Progenitor cell of endocrine pancreas (in vitro differentiated cells): ENCODE measurements around the gene VPS26C. TPM values are rescaled to one million over a fixed set of nuclear protein-coding genes. Genes with fewer than 3 reads are reported as not detected.

Source experiments
- DNase-seq: peaks from one replicate; pipeline ENCODE4 v3.0.0; 2021; ENCODE audit warnings: low spot score; ENCODE audit not compliant: unreplicated experiment
- H3K27ac Mint-ChIP-seq: 2 replicates; pipeline ENCODE4 v1.8.0; 2021; ENCODE audit warnings: mild to moderate bottlenecking, moderate library complexity, mixed read lengths
- H3K27me3 Mint-ChIP-seq: 2 replicates; pipeline ENCODE4 v1.8.0; 2021; ENCODE audit warnings: mixed read lengths
- H3K36me3 Mint-ChIP-seq: 2 replicates; pipeline ENCODE4 v1.8.0; 2022; ENCODE audit warnings: mixed read lengths; ENCODE audit not compliant: insufficient read depth
- H3K4me1 Mint-ChIP-seq: 2 replicates; pipeline ENCODE4 v1.8.0; 2021; ENCODE audit warnings: low read depth, mixed read lengths
- H3K4me3 Mint-ChIP-seq: 2 replicates; pipeline ENCODE4 v1.8.0; 2021; ENCODE audit warnings: low read depth, mild to moderate bottlenecking, moderate library complexity, mixed read lengths
- H3K9me3 Mint-ChIP-seq: 2 replicates; pipeline ENCODE4 v1.8.0; 2021; ENCODE audit warnings: low read depth, mixed read lengths
- total RNA-seq: library from RNA; stranded (reverse); gene quantifications from 2 replicates; pipeline ENCODE4 v1.2.1, GENCODE V29; 2021
- TF ChIP-seq, protein P1 (sequence below): fragments of 200-600 bp; sonication (generic); IDR thresholded peaks from one replicate; pipeline ENCODE4 v1.5.0; 2021; ENCODE audit warnings: antibody characterized with exemption, mild to moderate bottlenecking; ENCODE audit not compliant: unreplicated experiment

The VPS26C gene
- total RNA-seq, 1 donor from 2014 or later = 38.7 TPM

DNA sequence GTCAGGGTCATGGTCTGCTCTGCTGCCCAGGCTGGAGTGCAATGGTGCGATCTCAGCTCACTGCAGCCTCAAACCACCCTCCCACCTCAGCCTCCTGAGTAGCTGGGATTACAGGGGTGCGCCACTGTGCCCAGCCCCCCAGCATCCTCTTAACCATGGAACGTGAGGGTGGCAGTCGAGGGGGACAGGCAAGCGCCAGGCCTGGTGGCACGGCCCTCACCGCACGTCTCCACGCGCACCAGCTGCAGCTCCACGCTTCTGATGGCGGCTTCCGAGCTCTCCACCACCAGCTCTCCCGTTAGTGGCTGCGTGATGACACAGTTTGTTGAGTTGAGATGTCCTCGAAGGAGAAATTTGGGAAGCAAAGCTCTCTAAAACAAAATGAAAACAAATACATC is 39.1 kb downstream of the VPS26C start:
- Mint-ChIP-seq H3K4me3 (no peak overlapping the region), H3K27me3 (peaks cover 20% of the 10 kb centered on the region), H3K9me3 (no peaks in the 10 kb centered on the region), H3K4me1 (peaks cover 12% of the 10 kb centered on the region), H3K36me3 (peaks cover 63% of the 10 kb centered on the region), H3K27ac (no peak overlapping the region)
- DNase-seq = no peak
- TF ChIP-seq, protein P1, sequence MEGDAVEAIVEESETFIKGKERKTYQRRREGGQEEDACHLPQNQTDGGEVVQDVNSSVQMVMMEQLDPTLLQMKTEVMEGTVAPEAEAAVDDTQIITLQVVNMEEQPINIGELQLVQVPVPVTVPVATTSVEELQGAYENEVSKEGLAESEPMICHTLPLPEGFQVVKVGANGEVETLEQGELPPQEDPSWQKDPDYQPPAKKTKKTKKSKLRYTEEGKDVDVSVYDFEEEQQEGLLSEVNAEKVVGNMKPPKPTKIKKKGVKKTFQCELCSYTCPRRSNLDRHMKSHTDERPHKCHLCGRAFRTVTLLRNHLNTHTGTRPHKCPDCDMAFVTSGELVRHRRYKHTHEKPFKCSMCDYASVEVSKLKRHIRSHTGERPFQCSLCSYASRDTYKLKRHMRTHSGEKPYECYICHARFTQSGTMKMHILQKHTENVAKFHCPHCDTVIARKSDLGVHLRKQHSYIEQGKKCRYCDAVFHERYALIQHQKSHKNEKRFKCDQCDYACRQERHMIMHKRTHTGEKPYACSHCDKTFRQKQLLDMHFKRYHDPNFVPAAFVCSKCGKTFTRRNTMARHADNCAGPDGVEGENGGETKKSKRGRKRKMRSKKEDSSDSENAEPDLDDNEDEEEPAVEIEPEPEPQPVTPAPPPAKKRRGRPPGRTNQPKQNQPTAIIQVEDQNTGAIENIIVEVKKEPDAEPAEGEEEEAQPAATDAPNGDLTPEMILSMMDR = no peak

DNA sequence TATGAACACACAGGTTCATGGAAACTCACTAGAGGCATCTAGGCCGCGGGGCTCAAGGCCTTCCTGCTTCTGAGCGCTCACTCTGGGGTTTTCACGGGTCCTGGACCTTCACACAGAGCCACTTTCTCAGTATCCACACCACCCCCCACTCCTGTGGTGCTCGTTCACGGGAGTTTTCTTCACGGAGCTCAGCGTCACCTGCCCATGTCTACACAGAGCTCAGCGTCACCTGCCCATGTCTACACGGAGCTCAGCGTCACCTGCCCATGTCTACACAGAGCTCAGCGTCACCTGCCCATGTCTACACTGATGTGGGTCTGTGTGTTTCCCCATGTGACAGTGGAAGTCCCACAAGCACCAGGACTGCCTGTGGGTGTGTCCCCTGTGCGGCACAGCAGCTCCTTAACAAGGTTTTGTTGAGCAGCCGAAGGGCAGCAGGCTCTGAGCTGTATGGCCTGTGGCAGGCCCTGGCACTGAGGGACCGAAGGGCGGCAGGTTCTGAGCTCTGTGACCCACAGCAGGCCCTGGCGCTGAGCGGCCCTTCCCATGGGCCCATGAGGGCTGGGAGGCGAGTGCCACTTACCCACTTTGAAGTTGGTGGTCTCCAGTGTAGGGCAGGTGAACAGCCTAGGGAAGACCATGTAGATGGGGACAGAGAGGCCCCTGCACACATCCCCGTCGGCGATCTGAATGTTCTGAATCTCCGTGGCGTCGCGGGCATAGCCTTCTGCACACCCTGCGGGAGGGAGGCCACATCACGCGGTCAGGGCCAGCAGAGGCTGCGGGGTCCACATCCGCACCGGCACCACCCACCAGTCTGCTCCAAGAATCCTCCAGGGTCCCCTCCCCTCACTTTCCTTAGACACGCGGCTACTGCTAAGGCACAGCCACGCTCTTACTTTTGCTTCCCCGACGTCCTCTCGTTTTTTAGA is 39.8 kb downstream of the VPS26C start:
- Mint-ChIP-seq H3K27ac (no peak overlapping the region), H3K27me3 (peaks cover 13% of the 10 kb centered on the region), H3K4me3 (no peak overlapping the region), H3K36me3 (peaks cover 60% of the 10 kb centered on the region), H3K4me1 (peaks cover 12% of the 10 kb centered on the region), H3K9me3 (no peaks in the 10 kb centered on the region)
- TF ChIP-seq, protein P1 = no peak
- no peak for DNase-seq

DNA sequence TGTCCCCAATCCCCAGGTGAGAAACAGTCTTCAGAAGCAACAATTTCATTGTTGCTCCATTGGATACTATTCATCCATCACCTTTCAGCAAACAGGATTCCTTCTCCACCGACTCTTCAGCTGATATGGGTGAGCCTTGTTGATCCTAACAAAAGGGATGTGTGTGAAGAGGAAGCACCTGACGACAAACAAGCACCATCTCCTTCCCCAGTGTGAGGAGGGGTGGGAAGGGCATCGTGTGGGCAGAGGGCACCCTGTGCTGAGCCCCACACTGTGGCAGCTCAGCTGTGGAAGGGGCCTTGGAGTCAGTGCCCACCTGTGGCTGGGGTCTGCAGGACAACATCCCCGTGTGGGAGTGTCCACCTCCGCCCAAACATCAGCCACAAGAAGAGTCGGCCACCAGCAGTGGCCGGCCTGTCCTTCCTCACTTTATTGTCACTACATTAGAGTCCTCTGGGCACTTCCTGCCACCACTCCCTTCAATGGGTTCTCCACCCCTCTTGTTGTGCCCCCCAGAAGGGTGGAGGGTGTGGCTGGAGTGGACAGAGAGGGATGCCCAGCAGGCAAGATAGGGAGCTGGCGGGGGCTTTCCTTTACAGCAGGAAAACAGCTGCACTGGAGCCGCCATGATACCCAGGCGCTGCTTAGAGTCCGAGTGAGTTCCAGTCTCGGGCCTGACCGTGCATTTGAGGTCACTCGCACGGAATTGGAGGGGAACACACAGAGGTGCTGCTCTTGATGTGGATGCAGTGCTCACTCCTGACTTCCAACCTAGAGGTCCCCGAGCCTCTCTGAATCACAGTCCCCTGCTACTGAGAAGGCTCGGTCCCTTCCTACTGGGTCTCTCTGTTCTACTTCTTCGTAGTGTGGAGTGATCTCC is 40.9 kb downstream of the VPS26C start:
- H3K36me3 Mint-ChIP-seq = peaks cover 58% of the 10 kb centered on the region
- peaks cover 10% of the 10 kb centered on the region for H3K4me1 Mint-ChIP-seq
- no peak overlapping the region for H3K27ac Mint-ChIP-seq
- H3K9me3 Mint-ChIP-seq = no peaks in the 10 kb centered on the region
- peaks cover 4% of the 10 kb centered on the region for H3K27me3 Mint-ChIP-seq
- H3K4me3 Mint-ChIP-seq = no peak overlapping the region
- TF ChIP-seq, protein P1 = no peak
- DNase-seq = no peak

DNA sequence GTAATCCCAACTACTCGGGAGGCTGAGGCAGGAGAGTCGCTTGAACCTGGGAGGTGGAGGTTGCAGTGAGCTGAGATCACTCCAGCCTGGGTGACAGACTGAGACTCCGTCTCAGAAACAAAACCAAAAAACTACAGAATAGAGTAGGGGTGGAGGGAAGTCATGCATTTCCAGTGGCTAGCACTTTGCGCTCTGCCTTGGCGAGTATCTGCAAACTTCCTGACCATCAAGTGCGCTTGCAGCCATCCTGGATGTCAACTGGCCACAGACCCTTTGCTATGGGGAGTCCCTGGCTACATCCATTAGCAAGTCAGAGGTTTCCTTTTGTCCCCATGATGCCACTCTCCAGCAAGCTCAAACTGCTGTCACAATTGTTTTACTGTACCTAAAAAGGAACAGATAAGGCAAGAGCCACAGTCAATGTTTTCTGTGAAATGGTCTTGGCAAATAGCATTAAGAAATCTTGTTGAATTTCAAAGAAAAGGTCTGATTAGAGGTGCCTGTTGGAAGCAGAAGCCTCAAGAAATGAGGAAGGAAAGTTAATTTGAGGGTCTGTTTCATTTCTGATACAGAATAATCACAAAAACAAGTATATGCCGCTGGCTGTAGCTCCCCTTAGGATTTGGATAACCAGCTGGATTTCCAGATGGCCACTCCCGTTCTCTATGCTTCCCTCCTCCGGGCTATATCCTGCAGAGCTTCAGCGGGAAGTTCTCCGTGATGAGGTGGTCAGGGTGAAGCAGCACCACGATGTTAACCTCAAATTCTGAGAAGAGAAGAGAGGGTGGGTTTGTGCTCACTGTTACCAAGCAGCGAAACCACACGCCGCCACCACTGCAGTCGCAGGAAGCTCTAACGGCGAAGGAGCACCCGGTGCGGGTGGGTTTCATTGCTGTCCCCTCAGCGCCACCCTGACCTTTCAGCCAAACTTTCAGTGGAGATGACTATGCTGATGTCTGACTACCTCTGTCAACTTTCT is 42.0 kb downstream of the VPS26C start:
- Mint-ChIP-seq H3K27ac (no peak overlapping the region), H3K9me3 (no peaks in the 10 kb centered on the region), H3K27me3 (no peaks in the 10 kb centered on the region), H3K36me3 (peaks cover 59% of the 10 kb centered on the region), H3K4me1 (no peaks in the 10 kb centered on the region), H3K4me3 (no peak overlapping the region)
- DNase-seq = no peak
- TF ChIP-seq, protein P1 = no peak
